ENCODE results near the gene SATB2. TPM values are rescaled to one million over a fixed set of nuclear protein-coding genes. Genes with fewer than 3 reads are reported as not detected.

SATB2 gene
- total RNA-seq, 2 donors from 2014 or later, result 5.2 to 11.8 TPM

- no peaks in the 10 kb centered on the region for H3K36me3 ChIP-seq
- TF ChIP-seq, protein P1, sequence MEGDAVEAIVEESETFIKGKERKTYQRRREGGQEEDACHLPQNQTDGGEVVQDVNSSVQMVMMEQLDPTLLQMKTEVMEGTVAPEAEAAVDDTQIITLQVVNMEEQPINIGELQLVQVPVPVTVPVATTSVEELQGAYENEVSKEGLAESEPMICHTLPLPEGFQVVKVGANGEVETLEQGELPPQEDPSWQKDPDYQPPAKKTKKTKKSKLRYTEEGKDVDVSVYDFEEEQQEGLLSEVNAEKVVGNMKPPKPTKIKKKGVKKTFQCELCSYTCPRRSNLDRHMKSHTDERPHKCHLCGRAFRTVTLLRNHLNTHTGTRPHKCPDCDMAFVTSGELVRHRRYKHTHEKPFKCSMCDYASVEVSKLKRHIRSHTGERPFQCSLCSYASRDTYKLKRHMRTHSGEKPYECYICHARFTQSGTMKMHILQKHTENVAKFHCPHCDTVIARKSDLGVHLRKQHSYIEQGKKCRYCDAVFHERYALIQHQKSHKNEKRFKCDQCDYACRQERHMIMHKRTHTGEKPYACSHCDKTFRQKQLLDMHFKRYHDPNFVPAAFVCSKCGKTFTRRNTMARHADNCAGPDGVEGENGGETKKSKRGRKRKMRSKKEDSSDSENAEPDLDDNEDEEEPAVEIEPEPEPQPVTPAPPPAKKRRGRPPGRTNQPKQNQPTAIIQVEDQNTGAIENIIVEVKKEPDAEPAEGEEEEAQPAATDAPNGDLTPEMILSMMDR (IDR thresholded peaks at IDR 0.05), result no peak
- TF ChIP-seq POLR2A (IDR thresholded peaks at IDR 0.05) (no peak), POLR2AphosphoS5 (IDR thresholded peaks at IDR 0.05) (no peak)
- no peak overlapping the region for H3K4me3 ChIP-seq
- H3K27ac ChIP-seq, result no peak overlapping the region
- no peaks in the 10 kb centered on the region for H3K9me3 ChIP-seq
- H3K4me1 ChIP-seq (replicated peaks), result no peaks in the 10 kb centered on the region
- intact Hi-C loops (cut with DNase I), result no loop called here
- no peak for DNase-seq (ENCODE audit: low spot score)
- H3K27me3 ChIP-seq (replicated peaks; ENCODE audit: insufficient read depth), result no peaks in the 10 kb centered on the region
These were observed 199.4 kb downstream of the SATB2 start for GRCh38 chr2:199258291-199258690.

GRCh38 chr2:199257261-199258224, 200.2 kb downstream of the SATB2 start:
- Histone ChIP-seq H3K36me3 (no peaks in the 10 kb centered on the region), H3K9me3 (no peaks in the 10 kb centered on the region), H3K4me3 (no peak overlapping the region), H3K27ac (no peak overlapping the region), H3K27me3 (replicated peaks; ENCODE audit: insufficient read depth) (no peaks in the 10 kb centered on the region), H3K4me1 (replicated peaks) (no peaks in the 10 kb centered on the region)
- intact Hi-C loops (cut with DNase I), result no loop called here
- 81% methylated on average over 7 of the region's 7 CpGs for WGBS
- DNase-seq (ENCODE audit: low spot score), result no peak
- TF ChIP-seq POLR2A (IDR thresholded peaks at IDR 0.05) (no peak), POLR2AphosphoS5 (IDR thresholded peaks at IDR 0.05) (no peak)
- TF ChIP-seq, protein P1 (IDR thresholded peaks at IDR 0.05), result no peak

DNA sequence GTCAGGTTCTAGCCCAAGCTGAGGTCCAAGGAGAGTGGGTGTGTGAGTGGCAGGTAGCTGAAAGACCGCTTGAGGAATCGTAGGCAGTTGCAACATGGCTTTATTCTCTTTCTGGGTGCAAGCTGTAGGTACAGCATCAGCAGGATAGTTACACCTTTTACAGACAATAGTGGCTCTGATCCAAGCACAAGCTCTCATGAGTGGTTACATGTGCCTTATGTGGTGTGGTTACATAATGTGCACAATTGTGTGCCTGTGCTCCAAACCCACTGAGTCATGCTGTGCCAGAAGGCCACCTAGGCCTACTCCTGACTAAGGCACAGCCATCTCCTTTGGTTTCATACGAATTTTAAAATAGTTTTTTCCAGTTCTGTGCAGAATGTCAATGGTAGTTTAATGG, 227.6 kb downstream of the SATB2 start:
- no peaks in the 10 kb centered on the region for H3K27me3 ChIP-seq (replicated peaks; ENCODE audit: insufficient read depth)
- H3K36me3 ChIP-seq, result no peaks in the 10 kb centered on the region
- no peak overlapping the region for H3K27ac ChIP-seq
- no peaks in the 10 kb centered on the region for H3K9me3 ChIP-seq
- intact Hi-C loops (cut with DNase I), result no loop called here
- TF ChIP-seq, protein P1 (IDR thresholded peaks at IDR 0.05), result no peak
- no peak for TF ChIP-seq POLR2AphosphoS5 (IDR thresholded peaks at IDR 0.05)
- no peak for TF ChIP-seq POLR2A (IDR thresholded peaks at IDR 0.05)
- 87% methylated on average over 3 of the region's 3 CpGs for WGBS
- no peaks in the 10 kb centered on the region for H3K4me1 ChIP-seq (replicated peaks)
- H3K4me3 ChIP-seq, result no peak overlapping the region
- DNase-seq (ENCODE audit: low spot score), result no peak

GRCh38 chr2:199228887-199229819, 228.6 kb downstream of the SATB2 start:
- no peak for DNase-seq (ENCODE audit: low spot score)
- Histone ChIP-seq H3K27me3 (replicated peaks; ENCODE audit: insufficient read depth) (no peaks in the 10 kb centered on the region), H3K9me3 (no peaks in the 10 kb centered on the region), H3K4me3 (no peak overlapping the region), H3K4me1 (replicated peaks) (no peaks in the 10 kb centered on the region), H3K27ac (no peak overlapping the region), H3K36me3 (no peaks in the 10 kb centered on the region)
- intact Hi-C loops (cut with DNase I), result no loop called here
- TF ChIP-seq POLR2A (IDR thresholded peaks at IDR 0.05) (no peak), POLR2AphosphoS5 (IDR thresholded peaks at IDR 0.05) (no peak)
- TF ChIP-seq, protein P1 (IDR thresholded peaks at IDR 0.05), result no peak
- WGBS, result 91% methylated on average over 19 of the region's 19 CpGs

All from prostate gland (tissue), 2 donors.